Neuron (in vitro differentiated cells): ENCODE results near the gene RPN2.
A peak's percentile ranks its signal among the peaks of the same experiment; 100 is the strongest.

Source experiments
- H2AFZ ChIP-seq: one replicate; pipeline ENCODE4 v1.6.1; 2013; ENCODE audit warnings: low read depth, mild to moderate bottlenecking, inconsistent platforms, low read length, moderate library complexity
- H3K27me3 ChIP-seq: one replicate; pipeline ENCODE4 v1.6.1; 2013; ENCODE audit warnings: low read length; ENCODE audit not compliant: insufficient read depth
- H3K36me3 ChIP-seq: one replicate; pipeline ENCODE4 v1.6.1; 2013; ENCODE audit warnings: low read length; ENCODE audit not compliant: insufficient read depth
- H3K4me1 ChIP-seq: one replicate; pipeline ENCODE4 v1.6.1; 2013; ENCODE audit warnings: low read length; ENCODE audit not compliant: insufficient read depth
- H3K4me3 ChIP-seq: 2 replicates; pipeline ENCODE4 v1.5.1; 2013; ENCODE audit warnings: mild to moderate bottlenecking, low read length, moderate library complexity
- H3K9me3 ChIP-seq: one replicate; pipeline ENCODE4 v1.6.1; 2013; ENCODE audit warnings: low read length

The RPN2 gene

GRCh38 chr20:37160683-37161082 lies 18.4 kb upstream of the RPN2 start:
- H3K27me3 ChIP-seq = no peaks in the 10 kb centered on the region
- peaks cover 3% of the 10 kb centered on the region for H3K36me3 ChIP-seq
- no peak overlapping the region for H3K4me3 ChIP-seq
- no peak overlapping the region for H2AFZ ChIP-seq
- no peaks in the 10 kb centered on the region for H3K4me1 ChIP-seq
- H3K9me3 ChIP-seq = no peaks in the 10 kb centered on the region

DNA sequence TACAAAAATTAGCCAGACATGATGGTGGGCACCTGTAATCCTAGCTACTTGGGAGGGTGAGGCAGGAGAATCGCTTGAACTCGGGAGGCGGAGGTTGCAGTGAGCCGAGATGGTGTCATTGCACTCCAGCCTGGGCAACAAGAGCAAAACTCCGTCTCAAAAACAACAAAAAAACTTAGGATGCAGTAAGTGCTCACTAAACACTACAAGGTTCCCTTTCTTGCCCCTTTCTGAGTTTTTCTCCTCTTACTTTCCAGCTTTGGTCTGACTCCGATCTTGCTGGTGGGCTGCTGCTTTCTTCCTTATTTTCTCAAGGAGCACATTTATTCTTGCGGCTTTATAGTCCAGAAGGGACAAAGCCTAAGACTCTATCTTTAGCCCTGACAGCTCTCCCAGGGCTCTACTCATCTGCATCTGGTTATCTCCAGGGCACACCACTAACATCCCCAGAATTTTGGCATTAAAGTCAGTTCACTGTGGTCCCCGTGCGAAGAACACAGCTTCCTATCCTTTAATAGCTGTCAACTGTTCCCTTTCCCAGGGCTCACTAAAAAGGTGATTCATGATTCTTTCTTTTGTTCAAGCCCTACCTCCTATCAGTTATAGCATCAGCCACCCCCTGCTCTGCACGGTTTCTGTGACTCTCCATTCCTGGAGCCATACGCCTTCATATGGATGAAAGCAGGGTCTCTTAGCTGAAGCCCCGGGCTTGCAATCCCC lies 17.1 kb upstream of the RPN2 start:
- peaks cover 3% of the 10 kb centered on the region for H3K36me3 ChIP-seq
- no peaks in the 10 kb centered on the region for H3K27me3 ChIP-seq
- no peak overlapping the region for H3K4me3 ChIP-seq
- no peaks in the 10 kb centered on the region for H3K4me1 ChIP-seq
- no peak overlapping the region for H2AFZ ChIP-seq
- no peaks in the 10 kb centered on the region for H3K9me3 ChIP-seq

DNA sequence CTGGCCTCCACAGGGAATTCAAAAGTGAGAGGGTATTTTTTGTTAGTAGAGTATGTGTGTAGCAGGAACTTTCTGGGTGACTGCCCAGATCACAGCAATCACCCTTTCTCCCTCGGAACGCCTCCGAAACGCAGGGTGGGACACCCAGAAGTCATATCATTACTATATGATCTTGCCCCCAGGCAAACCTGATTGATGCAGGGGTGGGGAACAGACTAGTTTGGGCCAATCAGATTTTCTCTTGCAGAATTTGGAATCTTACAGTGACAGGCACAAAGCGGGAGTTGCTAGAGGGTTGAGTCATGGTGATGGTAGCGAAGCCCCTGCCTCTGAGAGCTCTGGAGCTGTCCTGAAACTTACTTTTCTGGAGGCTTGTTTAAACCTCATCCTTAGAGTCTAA lies 16.5 kb upstream of the RPN2 start:
- peaks cover 4% of the 10 kb centered on the region for H3K36me3 ChIP-seq
- H2AFZ ChIP-seq = no peak overlapping the region
- no peaks in the 10 kb centered on the region for H3K4me1 ChIP-seq
- no peak overlapping the region for H3K4me3 ChIP-seq
- no peaks in the 10 kb centered on the region for H3K27me3 ChIP-seq
- no peaks in the 10 kb centered on the region for H3K9me3 ChIP-seq

DNA sequence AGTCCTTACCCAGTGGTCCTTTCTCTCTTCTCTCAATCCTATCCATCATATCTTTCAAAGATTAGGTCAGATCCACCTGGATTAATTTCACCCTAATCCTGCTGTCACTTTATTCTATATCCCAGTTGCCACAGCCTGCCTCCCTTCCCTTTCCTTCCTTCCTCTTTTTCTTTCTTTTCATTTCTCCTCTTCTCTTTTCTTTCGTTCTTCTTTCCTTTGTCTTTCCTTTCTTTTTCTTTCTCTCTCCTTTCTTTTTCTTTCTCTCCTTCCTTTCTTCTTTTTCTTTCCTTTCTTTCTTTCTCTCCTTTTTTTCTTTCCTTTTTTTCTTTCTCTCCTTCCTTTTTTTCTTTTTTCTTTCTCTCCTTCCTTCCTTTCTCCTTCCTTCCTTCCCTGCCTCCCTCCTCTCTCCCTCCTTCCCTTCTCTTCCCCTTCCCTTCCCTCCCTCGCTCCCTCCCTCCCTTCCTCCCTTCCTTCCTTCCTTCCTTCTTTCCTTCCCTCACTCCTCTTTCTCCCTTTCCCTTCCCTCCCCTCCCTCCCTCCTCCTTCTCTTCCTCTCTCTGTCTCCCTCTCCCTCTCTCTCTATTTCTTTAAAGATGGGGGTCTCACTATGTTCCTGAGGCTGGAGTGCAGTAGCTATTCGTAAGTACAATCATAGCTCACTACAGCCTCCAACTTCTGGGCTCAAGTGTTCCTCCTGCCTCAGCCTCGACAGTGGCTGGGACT lies 15.1 kb upstream of the RPN2 start:
- peaks cover 3% of the 10 kb centered on the region for H3K36me3 ChIP-seq
- H3K27me3 ChIP-seq = no peaks in the 10 kb centered on the region
- H3K4me1 ChIP-seq = no peaks in the 10 kb centered on the region
- H2AFZ ChIP-seq = no peak overlapping the region
- no peak overlapping the region for H3K4me3 ChIP-seq
- H3K9me3 ChIP-seq = no peaks in the 10 kb centered on the region

DNA sequence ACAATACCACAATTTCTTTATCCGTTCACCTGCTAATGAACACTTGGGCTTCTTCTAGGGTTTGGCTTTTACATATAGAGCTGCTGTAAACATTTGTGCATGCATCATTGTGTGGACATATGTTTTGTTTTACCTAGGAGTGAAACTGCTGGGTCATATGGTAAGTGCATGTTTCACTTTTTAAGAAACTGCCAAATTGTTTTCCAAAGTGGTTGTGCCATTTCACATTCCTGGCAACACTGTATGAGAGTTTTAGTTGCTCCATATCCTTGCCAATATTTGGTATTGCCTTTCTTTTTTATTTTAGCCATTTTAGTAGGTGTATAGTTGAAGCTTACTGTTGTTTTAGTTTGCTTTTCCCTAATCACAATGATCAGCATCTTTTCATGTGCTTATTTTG lies 14.1 kb upstream of the RPN2 start:
- H3K4me1 ChIP-seq = no peaks in the 10 kb centered on the region
- H3K9me3 ChIP-seq = no peaks in the 10 kb centered on the region
- no peak overlapping the region for H3K4me3 ChIP-seq
- peaks cover 3% of the 10 kb centered on the region for H3K36me3 ChIP-seq
- no peaks in the 10 kb centered on the region for H3K27me3 ChIP-seq
- no peak overlapping the region for H2AFZ ChIP-seq

- Histone ChIP-seq H3K9me3 (no peaks in the 10 kb centered on the region), H2AFZ (no peak overlapping the region), H3K4me1 (no peaks in the 10 kb centered on the region), H3K4me3 (no peak overlapping the region), H3K36me3 (peaks cover 3% of the 10 kb centered on the region), H3K27me3 (no peaks in the 10 kb centered on the region)
These were observed 12.3 kb upstream of the RPN2 start for GRCh38 chr20:37166867-37167266.

- Histone ChIP-seq H2AFZ (no peak overlapping the region), H3K9me3 (no peaks in the 10 kb centered on the region), H3K36me3 (no peaks in the 10 kb centered on the region), H3K27me3 (no peaks in the 10 kb centered on the region), H3K4me1 (no peaks in the 10 kb centered on the region), H3K4me3 (no peak overlapping the region)
These were observed 6.3 kb upstream of the RPN2 start for GRCh38 chr20:37172836-37173235.

DNA sequence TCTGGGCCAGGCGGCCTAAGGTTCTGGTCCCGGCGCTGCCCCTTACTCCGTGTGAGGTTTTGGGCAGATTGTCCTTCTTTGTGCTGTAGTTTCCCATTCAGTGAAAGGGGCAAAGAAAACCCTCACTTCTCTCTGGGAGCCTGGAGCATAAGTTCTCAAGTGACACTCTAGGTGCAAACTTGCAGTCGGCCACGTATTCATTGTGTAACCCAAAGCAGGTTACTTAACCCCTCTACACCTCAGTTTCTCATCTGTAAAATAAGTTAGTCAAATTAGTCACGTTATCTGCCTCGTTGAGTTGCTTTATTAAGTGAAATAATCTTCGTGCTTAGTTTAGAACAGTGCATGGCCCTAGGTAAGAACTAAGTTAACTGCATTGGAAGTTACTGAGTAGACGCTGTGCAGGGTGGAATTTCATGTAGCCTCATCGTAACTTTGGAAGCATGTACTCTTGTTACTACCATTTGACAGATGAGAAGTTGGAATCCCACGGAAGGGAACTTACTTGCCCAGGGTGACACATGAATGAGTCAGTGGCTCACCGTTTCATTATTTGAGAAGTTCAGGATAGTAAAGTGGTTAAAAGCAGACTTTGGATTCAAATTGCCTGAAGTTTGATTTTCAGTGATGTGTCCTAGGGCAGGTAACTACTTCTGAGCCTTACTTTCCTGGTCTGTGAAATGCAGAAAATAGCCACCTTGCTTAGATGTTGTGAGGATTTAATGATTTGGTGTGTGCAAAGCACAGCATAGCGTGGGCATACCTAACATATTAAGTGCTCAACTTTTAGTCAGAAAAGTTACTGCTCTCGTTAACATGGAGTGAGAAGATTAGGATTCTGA lies 774 bp downstream of the RPN2 start:
- H2AFZ ChIP-seq = peak overlapping the region; percentile 75
- peaks cover 15% of the 10 kb centered on the region for H3K36me3 ChIP-seq
- H3K4me1 ChIP-seq = peaks cover 9% of the 10 kb centered on the region

DNA sequence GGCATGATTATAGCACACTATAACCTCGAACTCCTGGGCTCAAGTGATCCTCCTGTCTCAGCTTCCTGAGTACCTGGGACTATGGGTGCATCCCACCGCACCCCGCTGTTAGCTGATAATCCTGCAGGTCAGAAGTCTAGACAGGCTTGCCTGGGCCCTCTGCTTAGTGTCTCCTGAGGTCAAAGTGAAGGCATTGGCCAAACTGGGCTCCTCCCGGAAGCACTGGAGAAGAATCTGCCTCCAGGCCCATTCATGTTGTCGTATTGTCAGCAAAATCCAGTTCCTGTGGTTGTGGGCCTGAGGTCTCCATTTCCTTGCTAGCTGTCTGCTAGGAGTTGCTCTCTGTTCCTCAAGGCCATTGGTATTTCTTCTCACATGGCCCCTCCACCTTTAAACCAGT lies 6.6 kb downstream of the RPN2 start:
- peaks cover 60% of the 10 kb centered on the region for H3K36me3 ChIP-seq
- H3K27me3 ChIP-seq = no peaks in the 10 kb centered on the region
- H3K9me3 ChIP-seq = no peaks in the 10 kb centered on the region
- no peak overlapping the region for H3K4me3 ChIP-seq
- H2AFZ ChIP-seq = no peak overlapping the region
- H3K4me1 ChIP-seq = peaks cover under 1% of the 10 kb centered on the region

More for the DNA sequence above, 774 bp downstream of the RPN2 start:
- no peaks in the 10 kb centered on the region for H3K9me3 ChIP-seq
- no peaks in the 10 kb centered on the region for H3K27me3 ChIP-seq
- H3K4me3 ChIP-seq = peak overlapping the region; percentile 74

GRCh38 chr20:37188787-37189186 lies 9.7 kb downstream of the RPN2 start:
- Histone ChIP-seq H3K9me3 (no peaks in the 10 kb centered on the region), H3K36me3 (peaks cover 61% of the 10 kb centered on the region), H3K27me3 (no peaks in the 10 kb centered on the region), H3K4me3 (no peak overlapping the region), H2AFZ (no peak overlapping the region), H3K4me1 (no peaks in the 10 kb centered on the region)

DNA sequence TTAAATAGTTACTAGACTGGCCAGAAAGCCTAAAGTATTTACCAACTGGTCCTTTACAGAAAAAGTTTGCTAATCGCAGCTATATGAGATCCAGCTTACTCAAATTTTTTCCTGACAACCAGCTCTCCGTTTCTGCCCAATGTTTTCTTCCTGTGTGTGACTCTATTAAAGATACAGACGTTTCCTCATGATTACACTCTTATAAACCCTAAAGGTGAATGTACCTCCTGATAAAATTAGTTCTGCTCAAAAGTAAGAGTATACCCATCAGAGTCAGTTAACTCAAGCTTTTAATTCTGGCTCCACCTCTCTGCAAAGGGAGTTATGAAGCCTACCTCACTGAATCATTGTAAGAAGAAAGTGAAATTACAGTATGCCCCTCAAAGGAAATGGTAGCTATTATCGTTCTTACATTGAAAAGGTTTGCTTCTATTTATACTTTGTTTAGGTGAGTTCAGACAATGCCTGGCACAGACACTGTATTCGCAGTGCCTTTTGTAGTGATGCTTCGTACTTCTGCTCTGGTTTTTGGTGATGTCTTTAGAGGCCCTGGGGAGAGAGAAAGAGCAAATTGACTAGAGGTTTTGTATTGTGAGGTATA lies 10.4 kb downstream of the RPN2 start:
- H2AFZ ChIP-seq = no peak overlapping the region
- H3K36me3 ChIP-seq = peaks cover 56% of the 10 kb centered on the region
- H3K4me1 ChIP-seq = peaks cover 2% of the 10 kb centered on the region
- no peaks in the 10 kb centered on the region for H3K9me3 ChIP-seq
- no peak overlapping the region for H3K4me3 ChIP-seq
- no peaks in the 10 kb centered on the region for H3K27me3 ChIP-seq

GRCh38 chr20:37190354-37191112 lies 11.4 kb downstream of the RPN2 start:
- Histone ChIP-seq H3K4me3 (no peak overlapping the region), H3K27me3 (no peaks in the 10 kb centered on the region), H3K4me1 (peaks cover 9% of the 10 kb centered on the region), H3K36me3 (peaks cover 46% of the 10 kb centered on the region), H3K9me3 (no peaks in the 10 kb centered on the region), H2AFZ (no peak overlapping the region)
